Endodermal cell (in vitro differentiated cells): ENCODE data around the gene LRCH1. TPM values are rescaled to one million over a fixed set of nuclear protein-coding genes. Genes with fewer than 3 reads are reported as not detected.

Experiments
- DNase-seq: peaks from one replicate; pipeline ENCODE4 v3.0.0-alpha.2; 2017
- H3K27ac ChIP-seq: 2 replicates; pipeline ENCODE4 v1.5.1; 2013; ENCODE audit warnings: mild to moderate bottlenecking, low read depth, low read length, moderate library complexity
- H3K27me3 ChIP-seq: 2 replicates; pipeline ENCODE4 v1.6.1; 2013; ENCODE audit warnings: mild to moderate bottlenecking, low read length, moderate library complexity; ENCODE audit not compliant: insufficient read depth, control insufficient read depth, poor library complexity, severe bottlenecking
- H3K36me3 ChIP-seq: 2 replicates; pipeline ENCODE4 v1.7.0; 2013; ENCODE audit warnings: mild to moderate bottlenecking, low read length, moderate library complexity; ENCODE audit not compliant: control insufficient read depth, insufficient read depth
- H3K4me1 ChIP-seq: one replicate; pipeline ENCODE4 v1.7.0; 2013; ENCODE audit warnings: low read length; ENCODE audit not compliant: control insufficient read depth, insufficient read depth
- H3K4me3 ChIP-seq: 2 replicates; pipeline ENCODE4 v1.5.1; 2013; ENCODE audit warnings: mild to moderate bottlenecking, low read length, moderate library complexity
- H3K9ac ChIP-seq: 2 replicates; pipeline ENCODE4 v1.6.1; 2013; ENCODE audit warnings: mild to moderate bottlenecking, low read length, moderate library complexity; ENCODE audit not compliant: poor library complexity, severe bottlenecking; ENCODE audit errors: extremely low read depth
- H3K9me3 ChIP-seq: 2 replicates; pipeline ENCODE4 v1.6.1; 2013; ENCODE audit warnings: mild to moderate bottlenecking, low read length, moderate library complexity; ENCODE audit not compliant: control insufficient read depth
- H3K27ac Mint-ChIP-seq: 2 replicates; pipeline ENCODE4 v1.8.0; 2020; ENCODE audit warnings: mixed read lengths
- H3K27me3 Mint-ChIP-seq: 2 replicates; pipeline ENCODE4 v1.8.0; 2021; ENCODE audit warnings: mild to moderate bottlenecking, mixed read lengths; ENCODE audit not compliant: insufficient read depth
- H3K36me3 Mint-ChIP-seq: 2 replicates; pipeline ENCODE4 v1.8.0; 2020; ENCODE audit warnings: low read depth, mixed read lengths
- H3K4me1 Mint-ChIP-seq: 2 replicates; pipeline ENCODE4 v1.8.0; 2020; ENCODE audit warnings: mixed read lengths
- H3K4me3 Mint-ChIP-seq: 2 replicates; pipeline ENCODE4 v1.8.0; 2020; ENCODE audit warnings: mild to moderate bottlenecking, moderate library complexity, mixed read lengths
- H3K9me3 Mint-ChIP-seq: 2 replicates; pipeline ENCODE4 v1.8.0; 2020; ENCODE audit warnings: mild to moderate bottlenecking, mixed read lengths
- WGBS, 2 experiments: methylation state at CpG; one replicate each; pipeline versions ENCODE4 v1.1.5 to v1.1.7; 2013; ENCODE audit warnings: missing lambda C conversion rate in 2 of 2, mixed read lengths in 1 of 2; ENCODE audit not compliant: insufficient coverage in 1 of 2, insufficient read length in 1 of 2; 5-methylcytosine and 5-hydroxymethylcytosine counted together
- total RNA-seq, 2 donors: library from RNA; stranded (reverse); fragmentation: NEBNext Ultra II Directional in 1 of 2; extraction: Animal tissue kit (Norgen Biotek cat#: 25700) in 1 of 2; gene quantifications; 2 replicates in 1 of 2; 3 replicates in 1 of 2; pipeline ENCODE4 v1.2.1, GENCODE V29; 2021
- TF ChIP-seq, protein P1 (sequence below): fragments of 200-600 bp; sonication (generic); conservative IDR thresholded peaks from 2 replicates; pipeline ENCODE4 v1.5.0; 2021; ENCODE audit warnings: antibody characterized with exemption, mild to moderate bottlenecking

The LRCH1 gene
- total RNA-seq, 2 donors from 2014 or later, result 8.1 to 11.8 TPM

DNA sequence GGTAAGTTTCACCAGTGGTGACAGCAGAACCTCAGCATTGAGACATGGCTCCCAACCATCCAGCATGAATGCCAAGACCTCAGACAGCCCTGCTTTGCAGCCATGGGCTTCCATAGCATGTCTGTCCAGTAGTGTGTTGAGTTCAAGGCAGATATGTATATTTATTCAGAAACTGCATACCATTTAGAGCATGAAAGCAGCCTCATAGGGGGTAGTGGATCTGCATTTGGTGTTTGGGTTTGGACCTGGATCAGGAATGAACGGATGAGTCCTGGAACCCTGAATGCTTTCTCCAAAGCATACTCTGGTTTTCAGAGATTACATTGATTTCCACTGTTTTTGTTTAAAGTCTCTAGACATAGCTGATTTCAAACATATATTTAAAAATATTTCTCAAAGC lies 129.7 kb downstream of the LRCH1 start:
- H3K4me1 ChIP-seq, result peaks cover 13% of the 10 kb centered on the region
- DNase-seq, result no peak
- H3K4me3 Mint-ChIP-seq, result no peak overlapping the region
- no peak overlapping the region for H3K27ac ChIP-seq
- H3K9me3 ChIP-seq, result no peaks in the 10 kb centered on the region
- 100% methylated on average over 1 of the region's 1 CpG for WGBS, 2 experiments
- H3K36me3 ChIP-seq, result no peaks in the 10 kb centered on the region
- H3K4me3 ChIP-seq, result no peak overlapping the region
- H3K9me3 Mint-ChIP-seq, result no peaks in the 10 kb centered on the region
- no peaks in the 10 kb centered on the region for H3K36me3 Mint-ChIP-seq
- H3K9ac ChIP-seq, result no peak overlapping the region
- H3K27ac Mint-ChIP-seq, result no peak overlapping the region
- H3K27me3 ChIP-seq, result peaks cover 62% of the 10 kb centered on the region
- peaks cover 28% of the 10 kb centered on the region for H3K4me1 Mint-ChIP-seq
- TF ChIP-seq, protein P1, sequence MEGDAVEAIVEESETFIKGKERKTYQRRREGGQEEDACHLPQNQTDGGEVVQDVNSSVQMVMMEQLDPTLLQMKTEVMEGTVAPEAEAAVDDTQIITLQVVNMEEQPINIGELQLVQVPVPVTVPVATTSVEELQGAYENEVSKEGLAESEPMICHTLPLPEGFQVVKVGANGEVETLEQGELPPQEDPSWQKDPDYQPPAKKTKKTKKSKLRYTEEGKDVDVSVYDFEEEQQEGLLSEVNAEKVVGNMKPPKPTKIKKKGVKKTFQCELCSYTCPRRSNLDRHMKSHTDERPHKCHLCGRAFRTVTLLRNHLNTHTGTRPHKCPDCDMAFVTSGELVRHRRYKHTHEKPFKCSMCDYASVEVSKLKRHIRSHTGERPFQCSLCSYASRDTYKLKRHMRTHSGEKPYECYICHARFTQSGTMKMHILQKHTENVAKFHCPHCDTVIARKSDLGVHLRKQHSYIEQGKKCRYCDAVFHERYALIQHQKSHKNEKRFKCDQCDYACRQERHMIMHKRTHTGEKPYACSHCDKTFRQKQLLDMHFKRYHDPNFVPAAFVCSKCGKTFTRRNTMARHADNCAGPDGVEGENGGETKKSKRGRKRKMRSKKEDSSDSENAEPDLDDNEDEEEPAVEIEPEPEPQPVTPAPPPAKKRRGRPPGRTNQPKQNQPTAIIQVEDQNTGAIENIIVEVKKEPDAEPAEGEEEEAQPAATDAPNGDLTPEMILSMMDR, result no peak
- H3K27me3 Mint-ChIP-seq, result peaks cover 27% of the 10 kb centered on the region

DNA sequence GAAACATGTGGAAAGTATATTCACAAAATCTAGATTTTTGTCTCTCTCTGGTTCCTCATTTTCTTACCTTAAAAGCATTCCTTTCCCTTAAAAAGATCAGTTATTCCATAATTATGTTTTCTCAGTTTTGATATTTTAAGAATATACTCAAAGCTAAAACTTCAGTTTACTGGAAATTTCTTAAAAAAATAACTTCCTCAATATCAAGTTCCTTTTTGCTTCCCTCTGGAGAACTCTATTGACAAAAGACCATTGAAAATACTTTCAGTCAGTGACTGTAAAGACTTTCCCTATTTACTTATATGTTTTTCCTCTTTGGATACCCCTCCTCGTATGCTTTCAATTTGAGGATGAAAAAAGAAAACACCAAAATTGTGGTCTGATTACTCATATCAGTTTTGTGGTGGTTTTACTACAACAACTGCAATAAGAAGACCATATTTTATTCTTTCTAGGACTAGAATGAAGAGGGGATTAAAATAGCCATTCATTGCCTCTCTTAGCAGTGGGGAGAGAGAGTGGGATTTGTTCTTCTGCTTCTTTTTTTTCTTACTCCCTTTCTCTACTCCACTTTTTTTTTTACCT lies 130.8 kb downstream of the LRCH1 start:
- Histone ChIP-seq H3K9ac (no peak overlapping the region), H3K36me3 (no peaks in the 10 kb centered on the region), H3K4me1 (peaks cover 21% of the 10 kb centered on the region), H3K9me3 (no peaks in the 10 kb centered on the region), H3K4me3 (peak overlapping the region; percentile 68), H3K27me3 (peaks cover 62% of the 10 kb centered on the region), H3K27ac (no peak overlapping the region)
- Mint-ChIP-seq H3K4me1 (peaks cover 38% of the 10 kb centered on the region), H3K4me3 (no peak overlapping the region), H3K27me3 (peaks cover 27% of the 10 kb centered on the region), H3K27ac (peak overlapping the region; percentile 16), H3K36me3 (no peaks in the 10 kb centered on the region), H3K9me3 (no peaks in the 10 kb centered on the region)
- TF ChIP-seq, protein P1, result no peak
- no CpG with 5 or more reads among the region's 1 CpG for WGBS, 2 experiments
- DNase-seq, result no peak

DNA sequence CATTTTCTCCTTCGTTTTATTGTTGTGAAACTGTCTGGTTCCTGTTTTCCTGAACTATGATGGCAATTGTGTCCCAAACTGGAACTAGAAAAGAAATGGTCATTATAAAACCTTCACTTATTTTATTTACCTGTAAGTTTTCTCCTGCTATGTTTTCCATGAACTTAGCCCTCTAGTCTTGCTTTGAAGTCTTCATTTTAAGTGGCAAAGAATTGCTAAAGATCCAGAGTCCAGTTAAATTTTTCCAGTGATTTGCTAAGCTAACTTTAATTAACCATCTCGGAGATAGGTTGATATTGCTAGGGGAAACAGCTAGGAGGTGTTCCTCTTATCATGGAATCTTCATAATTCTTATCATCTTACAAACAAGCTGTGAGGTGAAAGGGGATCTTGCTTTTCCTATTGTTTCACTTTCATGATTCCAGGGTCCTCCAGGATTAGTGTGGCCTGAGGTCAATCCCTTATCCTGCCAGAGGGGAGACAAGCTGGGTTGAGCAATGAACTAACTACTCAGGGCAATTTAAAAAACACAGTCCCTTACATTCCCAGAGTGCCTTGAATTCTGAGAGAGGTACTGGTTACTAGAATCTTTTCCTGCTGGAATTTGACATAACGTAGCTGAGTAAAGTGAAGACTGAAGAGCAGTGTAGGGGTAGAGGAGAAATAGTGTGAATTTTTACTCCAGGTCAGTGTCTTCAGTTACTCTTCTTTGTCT lies 131.5 kb downstream of the LRCH1 start:
- H3K4me1 Mint-ChIP-seq, result peaks cover 41% of the 10 kb centered on the region
- H3K4me3 Mint-ChIP-seq, result no peak overlapping the region
- H3K4me3 ChIP-seq, result peak overlapping the region; percentile 68

More for the DNA sequence above, 131.5 kb downstream of the LRCH1 start:
- Histone ChIP-seq H3K9ac (peak overlapping the region; percentile 17), H3K36me3 (no peaks in the 10 kb centered on the region), H3K9me3 (no peaks in the 10 kb centered on the region), H3K27me3 (peaks cover 57% of the 10 kb centered on the region), H3K4me1 (peaks cover 21% of the 10 kb centered on the region), H3K27ac (peak overlapping the region; percentile 14)
- WGBS, 2 experiments, result 66% methylated on average over 2 of the region's 3 CpGs; no CpG with 5 or more reads in 1 of the 2 experiments
- peak; percentile 70 for DNase-seq
- Mint-ChIP-seq H3K27me3 (peaks cover 27% of the 10 kb centered on the region), H3K27ac (peak overlapping the region; percentile 26), H3K36me3 (no peaks in the 10 kb centered on the region), H3K9me3 (no peaks in the 10 kb centered on the region)
- TF ChIP-seq, protein P1, result peak; percentile 62
